ENCODE measurements around the gene CATSPERB.

DNA sequence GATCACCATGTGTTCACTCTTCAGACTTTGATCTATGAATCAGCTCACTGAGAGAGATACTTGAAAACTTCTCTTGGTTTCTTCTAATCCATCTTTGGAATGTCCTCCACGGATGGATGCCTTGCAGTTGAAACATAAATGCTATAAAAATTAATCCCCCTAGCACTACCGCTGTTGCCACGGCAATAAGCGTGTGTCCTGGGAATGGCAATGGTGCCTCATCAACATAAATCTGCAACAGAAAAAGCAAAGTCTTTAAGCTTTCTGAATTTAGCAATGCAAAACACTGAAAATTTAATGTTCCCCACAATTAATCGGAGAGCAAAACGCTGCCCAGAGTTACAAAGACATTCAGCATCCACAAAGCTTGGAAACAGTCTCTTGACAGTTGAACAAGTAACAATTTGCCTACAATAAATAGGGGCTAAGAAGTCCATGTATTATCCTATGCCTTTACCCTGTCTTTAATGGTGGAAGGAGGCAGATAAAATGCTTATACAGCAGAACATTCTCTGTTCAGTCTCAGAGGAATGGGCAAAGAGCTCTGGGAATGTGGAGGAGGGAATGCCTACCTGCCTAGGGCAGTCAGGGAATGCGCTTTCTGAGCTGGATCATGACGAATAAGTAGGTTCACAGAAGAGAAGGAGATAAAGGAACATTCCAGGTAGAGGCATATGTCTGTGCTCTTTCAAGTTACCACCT lies 150.9 kb downstream of the CATSPERB start:
- TF ChIP-seq, protein P1, sequence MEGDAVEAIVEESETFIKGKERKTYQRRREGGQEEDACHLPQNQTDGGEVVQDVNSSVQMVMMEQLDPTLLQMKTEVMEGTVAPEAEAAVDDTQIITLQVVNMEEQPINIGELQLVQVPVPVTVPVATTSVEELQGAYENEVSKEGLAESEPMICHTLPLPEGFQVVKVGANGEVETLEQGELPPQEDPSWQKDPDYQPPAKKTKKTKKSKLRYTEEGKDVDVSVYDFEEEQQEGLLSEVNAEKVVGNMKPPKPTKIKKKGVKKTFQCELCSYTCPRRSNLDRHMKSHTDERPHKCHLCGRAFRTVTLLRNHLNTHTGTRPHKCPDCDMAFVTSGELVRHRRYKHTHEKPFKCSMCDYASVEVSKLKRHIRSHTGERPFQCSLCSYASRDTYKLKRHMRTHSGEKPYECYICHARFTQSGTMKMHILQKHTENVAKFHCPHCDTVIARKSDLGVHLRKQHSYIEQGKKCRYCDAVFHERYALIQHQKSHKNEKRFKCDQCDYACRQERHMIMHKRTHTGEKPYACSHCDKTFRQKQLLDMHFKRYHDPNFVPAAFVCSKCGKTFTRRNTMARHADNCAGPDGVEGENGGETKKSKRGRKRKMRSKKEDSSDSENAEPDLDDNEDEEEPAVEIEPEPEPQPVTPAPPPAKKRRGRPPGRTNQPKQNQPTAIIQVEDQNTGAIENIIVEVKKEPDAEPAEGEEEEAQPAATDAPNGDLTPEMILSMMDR (IDR thresholded peaks at IDR 0.05), result no peak
- no peak for TF ChIP-seq POLR2A (IDR thresholded peaks at IDR 0.05)

Measured in thyroid gland (tissue), 4 donors.